ENCODE measurements around the gene TMEM74B.

DNA sequence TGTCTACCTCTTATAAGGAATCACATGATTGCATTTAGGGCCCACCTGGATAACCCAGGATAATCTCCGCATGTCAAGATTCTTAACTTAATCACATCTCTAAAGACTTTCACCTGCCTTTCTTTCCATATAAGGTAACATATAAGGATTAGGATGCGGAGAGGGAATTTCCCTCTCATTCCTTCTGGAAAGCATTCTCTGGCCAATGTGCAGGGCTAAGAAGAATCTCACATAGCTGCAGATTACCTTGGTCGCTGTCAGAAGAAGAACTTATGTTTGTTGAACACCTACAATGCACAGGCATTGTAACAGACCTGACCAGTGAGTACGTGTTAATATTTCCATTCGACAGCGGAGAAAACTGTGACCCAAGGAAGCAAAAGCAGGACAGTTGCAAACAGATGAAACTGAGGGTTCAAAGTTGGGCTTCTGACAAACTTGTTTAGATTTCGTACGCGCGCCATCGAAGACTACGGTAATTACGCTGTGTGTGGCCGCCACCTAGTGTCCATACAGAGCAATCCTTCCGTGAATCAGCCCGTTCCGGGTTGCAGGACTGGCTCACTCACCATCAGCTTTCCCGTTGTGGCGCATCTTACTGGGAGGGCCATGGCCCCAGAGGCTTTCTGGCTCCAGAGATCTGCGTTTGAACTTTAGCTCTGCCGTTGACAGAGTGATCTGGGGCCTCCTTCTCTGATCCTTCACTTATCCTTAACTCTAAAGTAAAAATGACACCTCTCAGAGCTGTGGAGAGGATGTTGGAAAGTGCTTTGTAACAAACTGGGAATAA, 28.0 kb upstream of the TMEM74B start:
- TF ChIP-seq SMAD4 (CRISPR knock-in tag; IDR thresholded peaks at IDR 0.05): no peak
- TF ChIP-seq CTCF (IDR thresholded peaks at IDR 0.05): peak; percentile 73
- no peak for TF ChIP-seq MAX (CRISPR knock-in tag; IDR thresholded peaks at IDR 0.05)
- TF ChIP-seq, protein P1, sequence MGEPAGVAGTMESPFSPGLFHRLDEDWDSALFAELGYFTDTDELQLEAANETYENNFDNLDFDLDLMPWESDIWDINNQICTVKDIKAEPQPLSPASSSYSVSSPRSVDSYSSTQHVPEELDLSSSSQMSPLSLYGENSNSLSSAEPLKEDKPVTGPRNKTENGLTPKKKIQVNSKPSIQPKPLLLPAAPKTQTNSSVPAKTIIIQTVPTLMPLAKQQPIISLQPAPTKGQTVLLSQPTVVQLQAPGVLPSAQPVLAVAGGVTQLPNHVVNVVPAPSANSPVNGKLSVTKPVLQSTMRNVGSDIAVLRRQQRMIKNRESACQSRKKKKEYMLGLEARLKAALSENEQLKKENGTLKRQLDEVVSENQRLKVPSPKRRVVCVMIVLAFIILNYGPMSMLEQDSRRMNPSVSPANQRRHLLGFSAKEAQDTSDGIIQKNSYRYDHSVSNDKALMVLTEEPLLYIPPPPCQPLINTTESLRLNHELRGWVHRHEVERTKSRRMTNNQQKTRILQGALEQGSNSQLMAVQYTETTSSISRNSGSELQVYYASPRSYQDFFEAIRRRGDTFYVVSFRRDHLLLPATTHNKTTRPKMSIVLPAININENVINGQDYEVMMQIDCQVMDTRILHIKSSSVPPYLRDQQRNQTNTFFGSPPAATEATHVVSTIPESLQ (CRISPR knock-in tag; IDR thresholded peaks at IDR 0.05): no peak
- no peak for TF ChIP-seq NR3C1 (CRISPR knock-in tag; conservative IDR thresholded peaks at IDR 0.05; ENCODE audit: low read depth)
- no peak for TF ChIP-seq NFYB (CRISPR knock-in tag; conservative IDR thresholded peaks at IDR 0.05; ENCODE audit: low read depth)
- no peak for TF ChIP-seq ZNF138 (CRISPR knock-in tag; conservative IDR thresholded peaks at IDR 0.05)
- TF ChIP-seq, protein P2, sequence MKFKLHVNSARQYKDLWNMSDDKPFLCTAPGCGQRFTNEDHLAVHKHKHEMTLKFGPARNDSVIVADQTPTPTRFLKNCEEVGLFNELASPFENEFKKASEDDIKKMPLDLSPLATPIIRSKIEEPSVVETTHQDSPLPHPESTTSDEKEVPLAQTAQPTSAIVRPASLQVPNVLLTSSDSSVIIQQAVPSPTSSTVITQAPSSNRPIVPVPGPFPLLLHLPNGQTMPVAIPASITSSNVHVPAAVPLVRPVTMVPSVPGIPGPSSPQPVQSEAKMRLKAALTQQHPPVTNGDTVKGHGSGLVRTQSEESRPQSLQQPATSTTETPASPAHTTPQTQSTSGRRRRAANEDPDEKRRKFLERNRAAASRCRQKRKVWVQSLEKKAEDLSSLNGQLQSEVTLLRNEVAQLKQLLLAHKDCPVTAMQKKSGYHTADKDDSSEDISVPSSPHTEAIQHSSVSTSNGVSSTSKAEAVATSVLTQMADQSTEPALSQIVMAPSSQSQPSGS (CRISPR knock-in tag; IDR thresholded peaks at IDR 0.05; ENCODE audit: borderline replicate concordance, low read depth): no peak
- no peak for TF ChIP-seq FOXJ3 (CRISPR knock-in tag; IDR thresholded peaks at IDR 0.05; ENCODE audit: borderline replicate concordance)
- TF ChIP-seq CREB1 (CRISPR knock-in tag; IDR thresholded peaks at IDR 0.05): no peak
- TF ChIP-seq E2F5 (CRISPR knock-in tag; IDR thresholded peaks at IDR 0.05): no peak
- no peak for TF ChIP-seq JUN (CRISPR knock-in tag; IDR thresholded peaks at IDR 0.05)

Data from WTC11 (cell line).